GM12873 (cell line): ENCODE measurements around the gene ARHGAP23.

Experiments used
- TF ChIP-seq, protein P1 (sequence below): IDR thresholded peaks from 2 replicates; pipeline ENCODE4 v1.5.1; 2012; ENCODE audit warnings: low read depth, mild to moderate bottlenecking, moderate library complexity, low read length, control low read depth; ENCODE audit not compliant: insufficient read depth; ENCODE audit errors: missing control alignments

The ARHGAP23 gene

DNA sequence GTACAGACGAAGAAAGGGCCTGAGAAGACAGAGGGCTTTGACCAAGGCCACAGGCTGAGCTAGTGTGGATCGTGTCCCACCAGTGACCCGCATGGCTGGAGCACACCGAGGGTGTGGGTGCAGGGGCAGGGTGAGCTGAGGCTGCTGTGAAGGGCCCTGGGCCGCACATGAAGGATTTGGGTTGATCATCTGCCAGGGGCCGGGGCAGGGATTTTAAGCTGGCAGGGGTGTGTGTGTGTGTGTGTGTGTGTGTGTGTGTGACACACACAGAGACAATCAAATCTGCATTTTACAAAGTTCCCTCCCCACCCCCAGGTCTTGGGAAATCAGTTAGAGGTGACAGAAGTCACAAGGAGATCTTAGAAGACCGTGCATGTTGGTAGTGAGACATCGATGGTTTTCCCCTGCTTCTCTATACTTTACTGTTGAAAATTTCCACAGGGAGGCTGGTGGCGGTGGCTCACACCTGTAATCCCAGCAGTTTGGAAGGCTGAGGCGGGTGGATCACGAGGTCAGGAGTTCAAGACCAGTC, 112.3 kb downstream of the ARHGAP23 start:
- TF ChIP-seq, protein P1, sequence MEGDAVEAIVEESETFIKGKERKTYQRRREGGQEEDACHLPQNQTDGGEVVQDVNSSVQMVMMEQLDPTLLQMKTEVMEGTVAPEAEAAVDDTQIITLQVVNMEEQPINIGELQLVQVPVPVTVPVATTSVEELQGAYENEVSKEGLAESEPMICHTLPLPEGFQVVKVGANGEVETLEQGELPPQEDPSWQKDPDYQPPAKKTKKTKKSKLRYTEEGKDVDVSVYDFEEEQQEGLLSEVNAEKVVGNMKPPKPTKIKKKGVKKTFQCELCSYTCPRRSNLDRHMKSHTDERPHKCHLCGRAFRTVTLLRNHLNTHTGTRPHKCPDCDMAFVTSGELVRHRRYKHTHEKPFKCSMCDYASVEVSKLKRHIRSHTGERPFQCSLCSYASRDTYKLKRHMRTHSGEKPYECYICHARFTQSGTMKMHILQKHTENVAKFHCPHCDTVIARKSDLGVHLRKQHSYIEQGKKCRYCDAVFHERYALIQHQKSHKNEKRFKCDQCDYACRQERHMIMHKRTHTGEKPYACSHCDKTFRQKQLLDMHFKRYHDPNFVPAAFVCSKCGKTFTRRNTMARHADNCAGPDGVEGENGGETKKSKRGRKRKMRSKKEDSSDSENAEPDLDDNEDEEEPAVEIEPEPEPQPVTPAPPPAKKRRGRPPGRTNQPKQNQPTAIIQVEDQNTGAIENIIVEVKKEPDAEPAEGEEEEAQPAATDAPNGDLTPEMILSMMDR = no peak

DNA sequence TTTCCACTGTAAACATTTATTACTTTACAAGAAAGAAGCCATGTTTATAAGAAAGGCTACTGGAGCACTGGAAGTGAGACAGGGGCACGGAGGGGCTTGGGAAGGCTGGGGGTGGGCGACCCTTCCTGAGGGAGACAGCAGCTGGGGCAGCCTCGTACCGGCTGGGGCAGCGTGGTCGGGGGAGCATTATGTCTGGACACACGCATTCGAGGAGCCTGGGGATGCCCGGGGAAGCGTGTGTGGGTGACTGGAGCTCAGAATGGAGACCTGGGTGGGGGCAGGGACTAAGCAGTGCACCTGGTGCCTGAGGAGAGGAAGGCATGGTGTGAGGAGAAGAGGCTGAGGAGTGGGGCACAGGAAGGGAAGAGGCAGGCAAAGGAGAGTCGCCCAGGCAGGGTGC, 113.0 kb downstream of the ARHGAP23 start:
- TF ChIP-seq, protein P1 = no peak

DNA sequence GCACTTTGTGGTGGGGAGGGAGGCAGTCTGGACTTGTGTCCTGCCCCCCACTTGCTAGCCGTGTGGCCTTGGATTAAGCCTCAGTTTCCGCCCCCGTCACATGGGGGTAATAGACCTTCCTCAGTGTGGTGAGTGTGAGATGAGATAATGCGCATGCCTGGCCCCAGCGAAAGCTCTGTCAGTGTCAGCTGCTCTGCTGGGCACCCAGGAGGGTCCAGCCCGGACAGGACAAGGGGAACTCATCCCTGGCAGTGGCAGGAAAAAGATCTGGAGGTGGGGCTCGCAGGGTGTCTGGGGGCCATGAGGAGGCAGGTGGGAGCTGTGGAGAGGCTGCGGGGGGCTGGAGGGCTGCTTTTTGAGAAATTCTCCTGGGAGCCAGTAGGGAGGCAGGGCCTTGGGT, 114.0 kb downstream of the ARHGAP23 start:
- TF ChIP-seq, protein P1 = no peak

DNA sequence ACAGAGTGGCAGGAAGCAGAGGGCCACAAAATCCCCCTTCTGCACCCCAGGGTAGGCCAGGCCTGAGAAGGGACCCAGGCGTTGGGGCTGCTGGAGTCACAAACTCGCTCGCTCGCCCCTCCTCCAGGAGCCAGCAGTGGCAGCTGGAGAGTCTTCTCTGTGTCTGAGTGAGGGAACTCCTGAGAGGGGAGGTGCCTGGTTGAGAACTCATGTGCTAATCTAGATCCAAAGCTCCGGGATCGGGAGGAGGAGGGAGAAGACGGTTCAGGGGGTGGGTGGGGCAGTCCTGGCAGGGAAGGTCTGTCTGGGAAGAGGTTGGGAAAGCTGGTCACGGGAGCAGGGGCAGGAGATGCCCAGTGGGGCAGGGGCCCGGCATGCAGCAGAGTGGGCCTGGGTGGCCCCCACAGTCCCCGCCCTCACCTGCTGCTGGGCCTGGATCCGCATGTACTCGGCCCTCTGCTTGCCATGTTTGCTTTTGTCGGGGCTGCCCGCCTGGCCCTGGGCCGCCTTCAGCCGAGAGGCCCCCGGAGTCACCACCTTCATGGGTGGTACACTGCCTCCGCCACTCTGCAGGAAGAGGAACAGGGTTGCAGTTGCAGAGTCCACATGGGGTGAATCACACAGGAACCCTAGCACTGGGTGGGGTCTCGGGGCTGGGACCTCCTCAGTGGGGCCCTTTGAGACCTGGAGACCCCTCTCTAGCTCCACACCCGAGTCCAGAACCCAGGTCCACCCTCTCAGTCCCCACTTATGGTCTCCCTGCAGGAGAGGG, 115.3 kb downstream of the ARHGAP23 start:
- TF ChIP-seq, protein P1 = no peak

DNA sequence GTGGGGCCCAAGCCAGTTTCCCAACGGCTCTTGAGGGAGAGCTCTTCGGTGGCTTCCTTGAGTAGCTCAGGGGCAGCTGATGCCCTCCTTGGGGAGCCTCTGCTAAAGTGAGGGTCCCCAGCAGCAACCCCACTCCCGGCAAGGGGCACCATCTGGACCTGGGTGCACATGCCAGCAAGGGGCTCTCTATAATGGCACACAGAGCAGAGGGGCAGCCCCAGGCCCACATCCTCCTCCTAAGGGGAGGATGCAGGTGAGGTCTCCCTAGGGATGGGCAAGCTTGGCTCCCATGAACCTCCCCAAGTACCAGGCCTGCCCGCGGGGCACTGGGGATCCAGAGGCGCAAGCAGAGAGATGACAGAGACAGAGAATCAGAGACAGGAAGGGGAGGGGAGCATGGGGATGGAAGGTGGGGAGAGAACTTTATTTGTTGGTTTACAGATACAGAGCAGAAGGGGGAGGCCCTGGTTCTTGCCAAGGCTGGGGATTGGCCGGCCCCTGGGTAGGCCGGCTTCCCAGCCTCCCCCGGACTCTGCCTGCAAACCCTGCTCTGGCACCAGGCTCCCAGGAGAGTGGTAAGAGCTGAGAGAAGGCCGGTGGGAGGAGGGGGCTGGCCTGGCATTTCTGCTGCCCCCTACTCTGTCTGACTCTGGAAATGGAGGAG, 116.0 kb downstream of the ARHGAP23 start:
- TF ChIP-seq, protein P1 = no peak

DNA sequence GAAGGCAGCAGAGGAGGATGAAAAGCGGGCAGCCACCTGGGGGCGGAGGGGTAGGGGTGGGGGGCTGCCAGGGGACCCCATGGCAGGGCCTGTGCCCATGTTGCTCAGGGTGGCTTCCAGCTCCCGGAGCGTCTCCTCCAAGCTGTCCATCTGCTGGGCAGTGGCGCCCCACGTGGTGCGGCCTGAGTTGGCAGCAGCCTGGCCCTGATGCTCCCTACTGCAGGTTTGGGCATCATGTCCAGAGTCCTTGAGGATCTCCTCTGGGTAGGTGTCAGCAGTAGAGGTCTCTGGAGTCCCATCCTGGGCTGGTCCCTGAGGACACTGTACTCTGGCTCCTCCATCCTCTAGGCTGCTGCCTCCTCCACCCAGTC, 116.6 kb downstream of the ARHGAP23 start:
- TF ChIP-seq, protein P1 = no peak

DNA sequence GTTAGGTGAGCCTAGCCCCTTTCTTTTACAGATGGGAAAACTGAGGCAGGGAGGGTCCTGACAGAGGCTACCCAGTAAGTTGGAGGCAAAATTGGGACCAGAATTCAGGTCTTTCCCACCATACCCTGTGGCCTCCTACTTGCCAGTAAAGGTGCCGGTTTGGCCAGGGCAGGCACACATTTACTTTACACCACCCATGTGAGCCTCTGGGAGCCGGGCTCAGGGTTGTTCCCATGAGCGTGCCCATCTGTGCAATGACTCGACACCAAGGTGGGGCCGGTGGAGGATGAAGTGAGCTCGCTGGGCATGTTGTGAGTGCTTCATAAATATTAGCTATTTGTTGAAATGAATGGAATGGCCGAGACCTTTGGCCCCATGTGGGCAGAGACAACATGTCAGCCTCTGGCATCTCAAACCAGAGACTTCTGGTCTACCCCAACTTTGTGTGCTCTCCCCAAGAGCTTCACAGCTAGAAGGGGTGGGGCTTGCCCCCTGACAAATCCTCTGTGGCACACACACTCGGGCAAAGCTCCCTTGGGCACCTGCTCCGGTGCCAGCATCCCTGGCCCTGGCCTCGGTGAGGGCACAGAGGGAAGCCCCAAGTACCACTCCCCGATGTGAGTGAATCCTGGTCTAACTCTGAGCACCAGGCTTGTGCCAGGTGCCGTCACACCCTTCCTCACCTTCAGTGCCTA, 117.4 kb downstream of the ARHGAP23 start:
- TF ChIP-seq, protein P1 = no peak
